ENCODE results near the gene RNF17.

DNA sequence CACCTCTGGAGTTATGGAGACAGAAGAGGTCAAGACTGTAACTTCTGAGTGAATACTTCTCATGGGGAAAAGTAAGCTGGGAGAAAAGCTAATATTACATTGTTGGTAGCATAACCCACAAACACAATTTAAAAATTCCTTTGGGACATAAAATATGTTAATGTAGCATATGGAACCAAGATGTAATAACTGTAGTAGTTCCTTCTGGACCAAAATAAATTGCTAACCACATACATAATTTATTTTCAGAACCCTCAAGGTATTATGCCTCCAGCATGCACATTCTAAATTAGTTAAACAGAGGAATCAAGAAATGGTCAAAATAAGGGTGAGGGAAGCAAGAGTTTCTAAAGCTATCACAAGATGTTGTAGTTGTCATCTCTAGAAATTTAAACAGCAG lies 4.8 kb upstream of the RNF17 start:
- TF ChIP-seq, protein P1, sequence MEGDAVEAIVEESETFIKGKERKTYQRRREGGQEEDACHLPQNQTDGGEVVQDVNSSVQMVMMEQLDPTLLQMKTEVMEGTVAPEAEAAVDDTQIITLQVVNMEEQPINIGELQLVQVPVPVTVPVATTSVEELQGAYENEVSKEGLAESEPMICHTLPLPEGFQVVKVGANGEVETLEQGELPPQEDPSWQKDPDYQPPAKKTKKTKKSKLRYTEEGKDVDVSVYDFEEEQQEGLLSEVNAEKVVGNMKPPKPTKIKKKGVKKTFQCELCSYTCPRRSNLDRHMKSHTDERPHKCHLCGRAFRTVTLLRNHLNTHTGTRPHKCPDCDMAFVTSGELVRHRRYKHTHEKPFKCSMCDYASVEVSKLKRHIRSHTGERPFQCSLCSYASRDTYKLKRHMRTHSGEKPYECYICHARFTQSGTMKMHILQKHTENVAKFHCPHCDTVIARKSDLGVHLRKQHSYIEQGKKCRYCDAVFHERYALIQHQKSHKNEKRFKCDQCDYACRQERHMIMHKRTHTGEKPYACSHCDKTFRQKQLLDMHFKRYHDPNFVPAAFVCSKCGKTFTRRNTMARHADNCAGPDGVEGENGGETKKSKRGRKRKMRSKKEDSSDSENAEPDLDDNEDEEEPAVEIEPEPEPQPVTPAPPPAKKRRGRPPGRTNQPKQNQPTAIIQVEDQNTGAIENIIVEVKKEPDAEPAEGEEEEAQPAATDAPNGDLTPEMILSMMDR (IDR thresholded peaks at IDR 0.05; ENCODE audit: insufficient read depth, low read depth, low read length), result no peak
- TF ChIP-seq EZH2 (IDR thresholded peaks at IDR 0.05; ENCODE audit: insufficient read depth, low read length), result no peak

Measured in astrocyte (in vitro differentiated cells and primary cell).